Measurements from ENCODE around the gene MTHFD2L.
A peak's percentile ranks its signal among the peaks of the same experiment; 100 is the strongest.

Gene MTHFD2L

GRCh38 chr4:74314329-74314728, 156.4 kb downstream of the MTHFD2L start:
- H3K4me3 ChIP-seq (ENCODE audit: low read length in 2 of 2) = no peak overlapping the region
- H3K9me3 ChIP-seq (ENCODE audit: control insufficient read depth in 2 of 2, low read length in 2 of 2) = no peaks in the 10 kb centered on the region
- no peaks in the 10 kb centered on the region for H3K4me1 ChIP-seq (ENCODE audit: control insufficient read depth in 2 of 2, insufficient read depth in 2 of 2, low read length in 2 of 2)
- no peaks in the 10 kb centered on the region for H3K36me3 ChIP-seq (ENCODE audit: control insufficient read depth in 2 of 2, insufficient read depth in 2 of 2, low read length in 2 of 2)
- H3K27me3 ChIP-seq (ENCODE audit: control insufficient read depth in 2 of 2, insufficient read depth in 2 of 2, low read length in 2 of 2) = no peaks in the 10 kb centered on the region
- no peak overlapping the region for H3K9ac ChIP-seq (ENCODE audit: low read depth in 1 of 2, low read length in 2 of 2)
- H3K27ac ChIP-seq (ENCODE audit: low read depth in 2 of 2, low read length in 2 of 2) = no peak overlapping the region

- no peak overlapping the region for H3K4me3 ChIP-seq (ENCODE audit: low read length in 2 of 2)
- H3K9me3 ChIP-seq (ENCODE audit: control insufficient read depth in 2 of 2, low read length in 2 of 2) = no peaks in the 10 kb centered on the region
- H3K9ac ChIP-seq (ENCODE audit: low read depth in 1 of 2, low read length in 2 of 2) = no peak overlapping the region
- H3K4me1 ChIP-seq (ENCODE audit: control insufficient read depth in 2 of 2, insufficient read depth in 2 of 2, low read length in 2 of 2) = no peaks in the 10 kb centered on the region
- H3K27ac ChIP-seq (ENCODE audit: low read depth in 2 of 2, low read length in 2 of 2) = no peak overlapping the region
- no peaks in the 10 kb centered on the region for H3K27me3 ChIP-seq (ENCODE audit: control insufficient read depth in 2 of 2, insufficient read depth in 2 of 2, low read length in 2 of 2)
- H3K36me3 ChIP-seq (ENCODE audit: control insufficient read depth in 2 of 2, insufficient read depth in 2 of 2, low read length in 2 of 2) = no peaks in the 10 kb centered on the region
Observed at GRCh38 chr4:74314944-74315343, 157.0 kb downstream of the MTHFD2L start.

DNA sequence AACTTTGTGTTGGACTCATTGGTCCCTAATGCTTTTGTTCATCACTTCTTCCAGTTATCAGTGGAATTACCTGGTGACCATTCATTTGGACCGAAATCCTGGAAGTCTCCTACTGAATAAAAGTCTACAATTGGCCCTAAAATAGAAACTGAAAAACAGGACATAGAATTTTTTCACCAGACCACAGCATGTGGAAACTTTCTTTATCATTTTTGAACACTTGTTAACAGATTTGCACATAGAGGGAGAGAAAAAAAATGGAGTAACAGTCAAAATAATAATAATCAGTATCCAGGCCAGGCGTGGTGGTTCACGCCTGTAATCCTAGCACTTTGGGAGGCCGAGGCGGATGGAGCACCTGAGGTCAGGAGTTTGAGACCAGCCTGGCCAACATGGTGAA, 157.5 kb downstream of the MTHFD2L start:
- Histone ChIP-seq H3K9me3 (ENCODE audit: control insufficient read depth in 2 of 2, low read length in 2 of 2) (no peaks in the 10 kb centered on the region), H3K27me3 (ENCODE audit: control insufficient read depth in 2 of 2, insufficient read depth in 2 of 2, low read length in 2 of 2) (no peaks in the 10 kb centered on the region), H3K9ac (ENCODE audit: low read depth in 1 of 2, low read length in 2 of 2) (no peak overlapping the region), H3K27ac (ENCODE audit: low read depth in 2 of 2, low read length in 2 of 2) (no peak overlapping the region), H3K36me3 (ENCODE audit: control insufficient read depth in 2 of 2, insufficient read depth in 2 of 2, low read length in 2 of 2) (no peaks in the 10 kb centered on the region), H3K4me1 (ENCODE audit: control insufficient read depth in 2 of 2, insufficient read depth in 2 of 2, low read length in 2 of 2) (no peaks in the 10 kb centered on the region), H3K4me3 (ENCODE audit: low read length in 2 of 2) (no peak overlapping the region)

DNA sequence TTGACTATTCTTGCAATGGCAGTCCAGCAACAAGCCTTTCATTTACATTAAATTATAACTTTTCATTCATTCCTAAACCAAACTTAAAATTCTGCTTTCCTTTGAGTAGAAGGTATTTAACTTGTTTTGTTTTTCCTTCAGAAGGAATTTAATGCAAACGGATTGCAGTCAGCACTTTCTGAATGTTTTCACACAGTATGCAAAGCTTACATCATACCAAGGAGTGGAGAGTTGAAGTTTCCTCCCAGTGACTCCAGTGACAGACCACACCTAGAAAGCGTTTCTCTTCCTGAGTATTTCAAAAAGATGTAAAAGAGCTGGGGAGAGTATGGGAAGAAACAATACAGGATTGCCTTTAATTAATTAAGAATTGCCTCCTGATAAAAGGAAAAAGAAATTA, 158.5 kb downstream of the MTHFD2L start:
- H3K4me1 ChIP-seq (ENCODE audit: control insufficient read depth in 2 of 2, insufficient read depth in 2 of 2, low read length in 2 of 2) = peaks cover 3 to 4% of the 10 kb centered on the region in 2 donors
- no peaks in the 10 kb centered on the region for H3K36me3 ChIP-seq (ENCODE audit: control insufficient read depth in 2 of 2, insufficient read depth in 2 of 2, low read length in 2 of 2)
- no peak overlapping the region for H3K27ac ChIP-seq (ENCODE audit: low read depth in 2 of 2, low read length in 2 of 2)
- no peak overlapping the region for H3K4me3 ChIP-seq (ENCODE audit: low read length in 2 of 2)
- no peaks in the 10 kb centered on the region for H3K9me3 ChIP-seq (ENCODE audit: control insufficient read depth in 2 of 2, low read length in 2 of 2)
- H3K9ac ChIP-seq (ENCODE audit: low read depth in 1 of 2, low read length in 2 of 2) = no peak overlapping the region
- H3K27me3 ChIP-seq (ENCODE audit: control insufficient read depth in 2 of 2, insufficient read depth in 2 of 2, low read length in 2 of 2) = no peaks in the 10 kb centered on the region

DNA sequence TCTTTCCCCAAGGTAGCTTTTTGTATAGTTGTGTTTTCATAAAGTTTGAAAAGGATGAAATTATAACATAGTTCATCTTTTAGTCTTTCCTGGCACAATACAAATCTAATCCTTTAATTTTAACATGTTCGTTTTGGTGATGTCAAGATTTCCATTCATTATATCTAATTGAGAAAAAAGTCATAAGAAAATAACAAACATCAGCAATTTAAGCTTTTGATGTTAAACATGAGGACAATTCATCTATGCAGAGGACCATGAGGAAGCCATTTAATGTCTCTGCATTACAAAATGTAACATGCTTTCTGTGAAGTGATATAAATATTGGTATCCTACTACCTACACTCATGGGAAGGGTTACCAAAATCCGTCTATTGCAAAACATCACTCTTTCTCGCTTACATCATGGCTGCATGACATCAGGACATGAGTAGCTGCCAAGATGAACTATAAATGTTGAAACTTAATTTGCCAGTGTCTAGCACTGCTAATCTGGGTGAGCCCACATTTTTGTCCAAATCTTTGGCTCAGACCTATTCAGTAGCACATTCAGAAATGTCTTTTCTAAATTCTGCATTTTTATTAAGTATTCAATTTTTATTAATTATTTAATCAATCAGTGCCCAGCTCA, 159.8 kb downstream of the MTHFD2L start:
- no peak overlapping the region for H3K9ac ChIP-seq (ENCODE audit: low read depth in 1 of 2, low read length in 2 of 2)
- no peak overlapping the region for H3K4me3 ChIP-seq (ENCODE audit: low read length in 2 of 2)
- H3K9me3 ChIP-seq (ENCODE audit: control insufficient read depth in 2 of 2, low read length in 2 of 2) = no peaks in the 10 kb centered on the region
- H3K4me1 ChIP-seq (ENCODE audit: control insufficient read depth in 2 of 2, insufficient read depth in 2 of 2, low read length in 2 of 2) = peaks cover 3 to 4% of the 10 kb centered on the region in 2 donors
- no peaks in the 10 kb centered on the region for H3K27me3 ChIP-seq (ENCODE audit: control insufficient read depth in 2 of 2, insufficient read depth in 2 of 2, low read length in 2 of 2)
- no peak overlapping the region for H3K27ac ChIP-seq (ENCODE audit: low read depth in 2 of 2, low read length in 2 of 2)
- H3K36me3 ChIP-seq (ENCODE audit: control insufficient read depth in 2 of 2, insufficient read depth in 2 of 2, low read length in 2 of 2) = no peaks in the 10 kb centered on the region

DNA sequence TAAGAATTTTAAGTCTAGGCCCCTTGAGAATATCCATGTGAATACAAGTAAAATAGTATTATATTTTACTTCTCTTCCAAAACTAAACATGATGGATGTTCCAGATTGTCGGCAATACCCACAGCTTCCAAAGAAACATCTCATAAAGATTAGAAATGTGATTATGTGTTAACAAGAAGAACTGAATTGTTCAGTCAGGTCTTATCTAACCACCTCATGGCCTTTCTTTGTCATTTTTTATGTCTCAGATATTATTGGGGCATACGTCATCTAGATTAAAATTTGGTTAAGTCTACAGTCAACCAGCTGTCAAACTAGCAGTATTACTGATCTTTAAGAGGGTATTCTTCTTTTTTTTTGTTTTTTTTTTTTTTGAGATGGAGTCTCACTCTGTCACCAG, 160.4 kb downstream of the MTHFD2L start:
- H3K9me3 ChIP-seq (ENCODE audit: control insufficient read depth in 2 of 2, low read length in 2 of 2) = no peaks in the 10 kb centered on the region
- H3K4me3 ChIP-seq (ENCODE audit: low read length in 2 of 2) = no peak overlapping the region
- no peaks in the 10 kb centered on the region for H3K27me3 ChIP-seq (ENCODE audit: control insufficient read depth in 2 of 2, insufficient read depth in 2 of 2, low read length in 2 of 2)
- no peaks in the 10 kb centered on the region for H3K36me3 ChIP-seq (ENCODE audit: control insufficient read depth in 2 of 2, insufficient read depth in 2 of 2, low read length in 2 of 2)
- H3K4me1 ChIP-seq (ENCODE audit: control insufficient read depth in 2 of 2, insufficient read depth in 2 of 2, low read length in 2 of 2) = peaks cover 3 to 4% of the 10 kb centered on the region in 2 donors
- no peak overlapping the region for H3K27ac ChIP-seq (ENCODE audit: low read depth in 2 of 2, low read length in 2 of 2)
- H3K9ac ChIP-seq (ENCODE audit: low read depth in 1 of 2, low read length in 2 of 2) = no peak overlapping the region

DNA sequence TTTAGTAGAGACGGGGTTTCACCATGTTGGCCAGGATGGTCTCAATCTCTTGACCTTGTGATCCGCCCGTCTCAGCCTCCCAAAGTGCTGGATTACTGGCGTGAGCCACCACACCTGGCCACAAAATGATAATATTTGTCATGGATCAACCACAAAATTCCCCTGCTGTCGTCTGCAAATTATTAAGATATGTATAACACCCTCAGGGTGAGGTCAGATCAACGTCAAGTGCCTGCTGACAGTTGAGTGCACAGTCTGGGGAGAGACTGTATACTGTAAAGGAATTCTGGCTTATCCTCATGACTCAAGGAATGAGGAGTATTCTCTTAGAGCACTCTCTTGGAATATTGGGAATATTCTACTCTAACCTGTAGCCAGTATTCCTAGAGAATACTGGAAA, 161.6 kb downstream of the MTHFD2L start:
- Histone ChIP-seq H3K9ac (ENCODE audit: low read depth in 1 of 2, low read length in 2 of 2) (no peak overlapping the region), H3K9me3 (ENCODE audit: control insufficient read depth in 2 of 2, low read length in 2 of 2) (no peaks in the 10 kb centered on the region), H3K27ac (ENCODE audit: low read depth in 2 of 2, low read length in 2 of 2) (no peak overlapping the region), H3K4me3 (ENCODE audit: low read length in 2 of 2) (no peak overlapping the region), H3K4me1 (ENCODE audit: control insufficient read depth in 2 of 2, insufficient read depth in 2 of 2, low read length in 2 of 2) (peaks cover 3 to 4% of the 10 kb centered on the region in 2 donors), H3K27me3 (ENCODE audit: control insufficient read depth in 2 of 2, insufficient read depth in 2 of 2, low read length in 2 of 2) (no peaks in the 10 kb centered on the region), H3K36me3 (ENCODE audit: control insufficient read depth in 2 of 2, insufficient read depth in 2 of 2, low read length in 2 of 2) (no peaks in the 10 kb centered on the region)

DNA sequence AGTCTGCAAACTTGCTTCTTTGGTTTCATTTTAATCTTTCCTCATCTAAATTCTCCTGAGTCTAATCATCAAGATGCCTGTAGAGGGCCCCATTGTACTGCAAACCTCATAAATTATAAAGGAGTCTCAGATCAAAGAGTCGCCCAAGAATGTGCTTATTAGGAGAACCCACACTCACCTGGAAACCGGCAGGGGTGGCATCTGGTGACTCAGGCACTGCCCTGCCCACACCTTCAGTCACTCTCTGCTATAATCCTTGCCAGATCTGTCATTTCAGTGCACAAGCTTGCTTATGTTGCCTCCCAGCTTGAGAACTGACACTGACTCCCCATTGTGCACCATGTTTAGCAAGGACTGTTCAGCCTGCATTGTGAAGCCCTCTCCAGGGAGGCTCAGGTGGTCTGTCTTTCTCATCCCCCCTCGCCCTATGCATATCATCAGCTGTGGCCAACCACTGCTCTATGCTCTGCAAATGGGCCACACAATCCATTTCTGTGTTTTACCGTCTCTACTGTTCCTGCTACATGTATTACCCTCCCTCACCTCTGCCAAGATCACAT, 162.7 kb downstream of the MTHFD2L start:
- Histone ChIP-seq H3K9ac (ENCODE audit: low read depth in 1 of 2, low read length in 2 of 2) (peak overlapping the region in 1 of 2 donors; percentile 18), H3K9me3 (ENCODE audit: control insufficient read depth in 2 of 2, low read length in 2 of 2) (no peaks in the 10 kb centered on the region), H3K36me3 (ENCODE audit: control insufficient read depth in 2 of 2, insufficient read depth in 2 of 2, low read length in 2 of 2) (no peaks in the 10 kb centered on the region), H3K4me1 (ENCODE audit: control insufficient read depth in 2 of 2, insufficient read depth in 2 of 2, low read length in 2 of 2) (peaks cover 3 to 4% of the 10 kb centered on the region in 2 donors), H3K27ac (ENCODE audit: low read depth in 2 of 2, low read length in 2 of 2) (no peak overlapping the region), H3K27me3 (ENCODE audit: control insufficient read depth in 2 of 2, insufficient read depth in 2 of 2, low read length in 2 of 2) (no peaks in the 10 kb centered on the region), H3K4me3 (ENCODE audit: low read length in 2 of 2) (no peak overlapping the region)

GRCh38 chr4:74322301-74322700, 164.4 kb downstream of the MTHFD2L start:
- Histone ChIP-seq H3K9ac (ENCODE audit: low read depth in 1 of 2, low read length in 2 of 2) (no peak overlapping the region), H3K4me1 (ENCODE audit: control insufficient read depth in 2 of 2, insufficient read depth in 2 of 2, low read length in 2 of 2) (peaks cover 3 to 4% of the 10 kb centered on the region in 2 donors), H3K27me3 (ENCODE audit: control insufficient read depth in 2 of 2, insufficient read depth in 2 of 2, low read length in 2 of 2) (no peaks in the 10 kb centered on the region), H3K36me3 (ENCODE audit: control insufficient read depth in 2 of 2, insufficient read depth in 2 of 2, low read length in 2 of 2) (no peaks in the 10 kb centered on the region), H3K4me3 (ENCODE audit: low read length in 2 of 2) (no peak overlapping the region), H3K9me3 (ENCODE audit: control insufficient read depth in 2 of 2, low read length in 2 of 2) (no peaks in the 10 kb centered on the region), H3K27ac (ENCODE audit: low read depth in 2 of 2, low read length in 2 of 2) (no peak overlapping the region)

GRCh38 chr4:74323663-74324062, 165.7 kb downstream of the MTHFD2L start:
- no peak overlapping the region for H3K9ac ChIP-seq (ENCODE audit: low read depth in 1 of 2, low read length in 2 of 2)
- no peaks in the 10 kb centered on the region for H3K27me3 ChIP-seq (ENCODE audit: control insufficient read depth in 2 of 2, insufficient read depth in 2 of 2, low read length in 2 of 2)
- H3K36me3 ChIP-seq (ENCODE audit: control insufficient read depth in 2 of 2, insufficient read depth in 2 of 2, low read length in 2 of 2) = no peaks in the 10 kb centered on the region
- no peak overlapping the region for H3K27ac ChIP-seq (ENCODE audit: low read depth in 2 of 2, low read length in 2 of 2)
- no peaks in the 10 kb centered on the region for H3K9me3 ChIP-seq (ENCODE audit: control insufficient read depth in 2 of 2, low read length in 2 of 2)
- no peak overlapping the region for H3K4me3 ChIP-seq (ENCODE audit: low read length in 2 of 2)
- H3K4me1 ChIP-seq (ENCODE audit: control insufficient read depth in 2 of 2, insufficient read depth in 2 of 2, low read length in 2 of 2) = peaks cover 3 to 4% of the 10 kb centered on the region in 2 donors

Data from mucosa of rectum (tissue), 2 donors.